ENCODE data around the gene NUTM1.
A peak's percentile ranks its signal among the peaks of the same experiment; 100 is the strongest.

Gene NUTM1

GRCh38 chr15:34342737-34343575 lies at the start of gene NUTM1, which contains the start of gene NOP10:
TSS of gene NUTM1 (plus strand) at chr15:34343315. CDS start at chr15:34343697, 382 bp downstream.
TSS of gene NOP10 (minus strand) at chr15:34343136. CDS start at chr15:34343073, 63 bp downstream.
- peak; percentile 90 for DNase-seq (ENCODE audit: low spot score)

- DNase-seq (ENCODE audit: low spot score), result no peak
Measured at GRCh38 chr15:34297059-34297458, 46.1 kb upstream of the NUTM1 start.

GRCh38 chr15:34301058-34301457 lies 42.1 kb upstream of the NUTM1 start:
- DNase-seq (ENCODE audit: low spot score), result no peak

DNA sequence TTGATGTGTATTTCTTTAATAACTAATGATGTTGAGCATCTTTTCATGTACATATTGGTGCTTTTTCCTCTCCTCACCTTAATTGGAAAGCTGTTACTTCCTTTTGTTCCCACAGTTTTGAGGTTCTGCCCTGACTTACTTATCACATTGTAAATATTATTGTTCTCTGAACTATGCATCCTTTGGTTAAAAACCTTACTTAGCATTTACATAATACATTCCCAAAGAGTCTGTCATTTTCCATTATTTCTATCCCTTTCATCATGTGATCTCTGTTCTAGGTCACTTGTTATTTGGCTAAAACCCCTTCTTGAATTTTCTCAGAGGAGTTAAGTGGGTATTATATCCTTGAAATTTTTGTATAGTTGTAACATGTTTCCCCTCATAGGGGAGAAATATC lies 38.5 kb upstream of the NUTM1 start:
- DNase-seq (ENCODE audit: low spot score), result no peak

DNA sequence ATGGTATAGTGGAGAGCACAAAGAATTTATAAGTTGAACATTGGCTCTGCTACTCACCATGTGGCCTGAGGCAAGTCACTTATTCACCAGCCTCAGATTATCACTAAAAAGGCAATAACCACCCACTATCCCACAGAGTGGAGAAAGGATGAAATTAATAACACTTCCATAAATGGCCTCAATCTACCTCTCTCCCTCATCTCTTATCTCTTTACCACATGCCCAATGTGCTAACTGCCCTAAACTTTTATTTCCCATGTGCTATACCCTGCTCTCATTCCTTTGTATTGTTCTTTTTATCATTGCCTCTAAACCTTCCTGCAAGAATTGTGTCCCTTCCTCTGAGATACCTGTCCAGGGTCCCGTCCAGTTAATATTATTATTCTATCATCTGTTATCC lies 31.6 kb upstream of the NUTM1 start:
- DNase-seq (ENCODE audit: low spot score), result no peak

GRCh38 chr15:34314491-34315490 lies 28.3 kb upstream of the NUTM1 start:
- DNase-seq (ENCODE audit: low spot score), result no peak

- peak; percentile 69 for DNase-seq (ENCODE audit: low spot score)
Measured at GRCh38 chr15:34318277-34319079, 24.6 kb upstream of the NUTM1 start.

DNA sequence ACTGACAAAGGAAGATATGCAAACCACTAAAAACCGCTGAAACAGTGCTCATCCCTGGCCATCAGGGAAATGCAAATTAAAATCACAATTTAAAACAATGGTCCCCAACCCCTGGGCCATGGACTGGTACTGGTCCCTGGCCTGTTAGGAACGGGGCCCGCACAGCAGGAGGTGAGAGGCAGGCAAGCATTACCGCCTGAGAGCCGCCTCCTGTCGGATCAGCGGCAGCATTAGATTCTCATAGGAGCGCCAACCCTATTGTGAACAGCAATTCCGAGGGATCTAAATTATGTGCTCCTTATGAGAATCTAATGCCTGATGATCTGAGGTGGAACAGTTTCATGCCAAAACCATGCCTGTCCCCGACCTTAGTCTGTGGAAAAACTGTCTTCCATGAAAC lies 19.9 kb upstream of the NUTM1 start:
- no peak for DNase-seq (ENCODE audit: low spot score)

- no peak for DNase-seq (ENCODE audit: low spot score)
Measured at GRCh38 chr15:34324933-34325332, 18.2 kb upstream of the NUTM1 start.

- no peak for DNase-seq (ENCODE audit: low spot score)
Measured at GRCh38 chr15:34325368-34325767, 17.7 kb upstream of the NUTM1 start.

- no peak for DNase-seq (ENCODE audit: low spot score)
Measured at GRCh38 chr15:34327906-34328305, 15.2 kb upstream of the NUTM1 start.

DNA sequence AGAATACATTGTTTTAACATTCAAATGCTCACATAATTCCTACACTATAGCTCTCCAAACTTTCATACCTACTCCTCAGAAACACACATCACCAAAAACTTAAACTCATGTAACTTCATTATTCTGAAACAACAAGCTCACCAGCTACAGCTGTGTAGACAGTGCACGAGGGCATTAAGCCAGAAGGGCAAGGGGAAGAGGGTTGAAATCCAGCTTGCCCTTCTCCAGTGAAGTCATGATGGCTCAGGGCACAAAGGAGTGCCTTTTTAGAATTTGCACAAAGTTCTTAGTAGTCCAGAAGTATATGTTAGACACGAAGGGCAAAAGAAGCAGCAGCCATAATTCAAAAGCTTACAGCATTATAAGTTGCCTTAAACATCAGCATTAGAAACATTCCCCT lies 14.1 kb upstream of the NUTM1 start:
- DNase-seq (ENCODE audit: low spot score), result no peak

DNA sequence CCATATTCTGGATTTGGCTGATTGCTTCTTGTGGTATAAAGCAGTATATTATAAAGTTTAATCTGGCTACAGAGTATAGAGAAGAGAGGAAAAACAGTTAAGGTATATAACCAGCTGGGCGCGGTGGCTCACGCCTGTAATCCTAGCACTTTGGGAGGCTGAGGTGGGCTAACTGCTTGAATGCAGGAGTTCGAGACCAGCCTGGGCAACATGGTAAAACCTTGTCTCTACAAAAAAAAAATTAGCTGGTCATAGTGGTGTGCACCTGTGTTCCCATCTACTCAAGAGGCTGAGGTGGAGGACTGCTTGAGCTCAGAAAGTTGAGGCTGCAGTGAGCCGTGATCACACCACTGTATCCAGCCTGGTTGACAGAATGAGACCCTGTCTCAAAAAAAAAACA lies 12.8 kb upstream of the NUTM1 start:
- no peak for DNase-seq (ENCODE audit: low spot score)

- no peak for DNase-seq (ENCODE audit: low spot score)
Measured at GRCh38 chr15:34331809-34332208, 11.3 kb upstream of the NUTM1 start.

GRCh38 chr15:34332553-34333120 lies 10.5 kb upstream of the NUTM1 start:
- no peak for DNase-seq (ENCODE audit: low spot score)

- no peak for DNase-seq (ENCODE audit: low spot score)
Measured at GRCh38 chr15:34334672-34335071, 8.4 kb upstream of the NUTM1 start.

GRCh38 chr15:34335176-34336032 lies 7.7 kb upstream of the NUTM1 start:
- DNase-seq (ENCODE audit: low spot score), result no peak

- no peak for DNase-seq (ENCODE audit: low spot score)
Measured at GRCh38 chr15:34336231-34336990, 6.7 kb upstream of the NUTM1 start.

GRCh38 chr15:34336991-34337556 lies 6.0 kb upstream of the NUTM1 start:
- peak; percentile 13 for DNase-seq (ENCODE audit: low spot score)
